GM18505 (cell line): ENCODE results near the gene MICAL2.

Experiments
- ATAC-seq: cut with Tn5 transposase; IDR thresholded peaks from one replicate; pipeline ENCODE4 v1.9.1; 2021; ENCODE audit not compliant: unreplicated experiment
- POLR2A ChIP-seq: IDR thresholded peaks from 4 replicates; pipeline ENCODE4 v1.6.1; 2011; ENCODE audit warnings: borderline replicate concordance; ENCODE audit not compliant: insufficient read depth, insufficient read length; ENCODE audit errors: extremely low read depth

MICAL2 gene

DNA sequence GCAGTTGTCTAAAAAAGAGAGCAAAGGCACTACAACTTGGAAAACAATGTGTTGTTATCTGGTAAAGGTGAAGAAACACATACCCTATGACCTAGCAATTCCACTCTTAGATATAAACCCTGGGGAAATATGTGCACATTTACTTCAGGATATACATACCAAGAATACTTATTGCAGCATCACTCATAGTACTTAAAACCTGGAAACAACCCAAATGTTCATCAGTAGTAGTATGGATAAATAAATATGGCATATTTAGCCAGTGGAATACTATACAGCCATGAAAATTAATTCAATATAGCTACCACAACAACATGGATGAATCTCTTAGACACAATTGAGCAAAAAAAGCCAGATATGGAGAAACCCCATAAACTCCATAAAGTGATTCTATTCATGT lies 26.1 kb upstream of the MICAL2 start:
- ATAC-seq, result no peak
- no peak for TF ChIP-seq POLR2A

DNA sequence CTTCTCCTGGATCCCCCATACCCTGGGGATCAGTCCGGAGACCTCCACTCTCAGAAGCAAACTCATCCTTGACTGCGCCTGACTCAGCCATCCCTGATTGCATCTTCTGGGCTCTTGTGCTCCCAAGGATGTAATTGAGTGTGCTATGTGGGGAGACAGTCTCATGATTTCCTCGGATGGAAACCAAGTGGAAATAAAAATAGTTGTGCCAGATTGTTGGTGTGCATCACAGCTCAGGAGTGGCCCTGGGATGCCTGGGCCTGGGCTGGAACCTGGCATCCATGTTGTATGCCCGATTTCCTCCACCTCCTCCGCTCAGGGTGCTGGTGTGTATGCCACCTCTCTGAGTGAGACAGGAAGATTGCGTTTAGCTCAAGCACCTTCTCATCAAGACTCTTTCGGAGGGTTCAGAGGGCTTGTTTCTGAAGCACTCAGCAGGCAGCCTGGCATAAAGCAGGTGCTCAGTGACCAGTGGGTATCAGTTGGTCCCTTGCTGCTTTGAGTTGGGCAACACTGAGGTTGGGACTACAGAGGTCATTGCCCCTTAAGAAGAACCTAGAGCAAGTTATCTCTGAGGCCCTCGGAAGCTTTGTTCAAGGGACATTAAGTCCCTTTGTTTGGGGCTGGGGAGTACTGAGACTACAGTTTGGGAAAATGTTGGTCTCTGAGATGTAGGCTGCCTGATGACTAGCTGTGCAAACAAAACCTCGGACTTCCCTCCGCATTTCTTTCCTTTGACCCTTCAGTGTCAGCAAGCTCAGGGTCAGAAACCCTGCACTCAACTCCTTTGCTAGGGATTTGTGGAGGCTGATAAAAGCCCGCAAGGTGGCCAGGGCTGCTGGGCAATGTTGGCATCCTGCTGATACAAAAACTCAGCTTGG lies 24.8 kb upstream of the MICAL2 start:
- no peak for ATAC-seq
- TF ChIP-seq POLR2A, result no peak

DNA sequence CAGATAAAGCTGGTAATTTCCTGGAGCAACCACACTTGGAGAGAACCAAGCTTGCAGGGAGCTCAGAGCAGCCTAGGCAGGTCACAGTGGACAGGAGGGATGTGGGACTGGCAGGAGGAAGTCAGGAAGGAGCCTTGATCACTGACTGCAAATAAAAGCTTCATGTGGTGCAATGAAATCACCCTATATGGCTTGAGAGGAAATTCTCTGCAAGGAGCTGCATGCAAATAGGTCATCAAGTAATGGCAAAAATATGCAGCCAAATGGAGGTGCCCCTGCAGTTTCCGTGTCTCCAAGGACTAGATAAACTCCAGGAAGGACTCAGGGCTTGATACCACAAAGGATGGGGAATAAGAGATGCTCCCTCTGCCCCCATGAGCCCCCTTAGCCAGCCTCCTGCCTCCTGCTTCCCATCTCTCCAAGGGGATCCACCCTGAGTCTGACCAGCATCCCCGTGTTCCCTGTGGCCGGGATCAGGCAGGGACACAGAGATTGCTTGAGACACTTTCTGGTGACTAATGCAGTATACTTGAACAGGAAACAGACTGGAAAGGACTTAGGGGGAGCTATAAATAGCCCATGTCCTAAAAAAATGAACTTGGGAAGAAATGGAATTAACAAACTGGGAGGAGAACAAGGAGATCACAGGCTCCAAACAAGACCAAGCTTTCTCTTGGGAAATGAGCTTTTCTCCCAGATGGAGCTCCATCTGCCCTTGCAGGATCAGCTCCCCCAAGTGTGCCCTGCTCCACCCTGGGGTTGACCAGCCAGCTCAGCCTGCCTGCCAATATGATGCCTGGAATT lies 23.9 kb upstream of the MICAL2 start:
- ATAC-seq, result no peak
- no peak for TF ChIP-seq POLR2A

DNA sequence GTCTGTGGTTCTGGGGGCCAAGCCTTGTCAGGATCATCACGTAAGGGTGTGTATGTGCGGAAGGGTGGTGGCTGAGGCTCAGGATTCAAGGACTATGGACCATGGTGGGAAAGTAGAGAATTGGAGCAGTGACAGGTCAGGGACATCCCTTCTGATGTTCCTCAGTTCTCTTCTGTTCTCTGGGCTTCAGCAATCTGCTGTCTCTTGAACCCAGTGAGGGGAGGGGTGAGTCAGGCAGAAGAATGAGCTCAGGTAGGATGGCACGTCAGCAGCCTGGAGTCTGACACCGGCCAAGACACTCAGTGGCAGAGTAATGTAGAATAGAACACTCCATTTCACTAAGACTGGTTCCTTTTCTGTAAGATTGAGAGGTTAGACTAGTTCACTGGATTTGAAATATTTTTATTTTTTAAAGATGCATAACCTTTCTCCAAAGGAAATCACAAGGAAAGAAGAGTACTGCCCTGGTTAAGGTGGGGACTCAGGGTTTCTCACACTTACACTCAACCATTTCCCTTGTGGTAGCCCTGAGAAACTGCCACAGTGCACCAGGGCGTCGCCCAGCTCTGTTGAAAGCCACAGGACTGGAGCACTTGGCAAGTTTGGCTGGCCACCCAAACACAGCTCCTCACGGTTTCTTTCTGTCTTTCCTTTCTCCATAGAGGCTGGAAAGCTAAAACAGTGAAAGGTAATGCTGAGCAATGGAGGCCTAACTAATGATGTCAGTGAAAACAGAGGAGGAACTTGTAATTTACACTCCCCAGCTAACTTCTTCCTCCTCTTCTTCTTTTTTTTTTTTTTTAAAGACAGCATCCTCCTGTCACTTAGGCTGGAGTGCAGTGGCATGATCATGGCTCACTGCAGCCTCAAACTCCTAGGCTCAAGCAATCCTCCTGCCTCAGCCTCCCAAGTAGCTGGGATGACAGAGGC lies 23.1 kb upstream of the MICAL2 start:
- peak; percentile 58 for ATAC-seq
- no peak for TF ChIP-seq POLR2A

DNA sequence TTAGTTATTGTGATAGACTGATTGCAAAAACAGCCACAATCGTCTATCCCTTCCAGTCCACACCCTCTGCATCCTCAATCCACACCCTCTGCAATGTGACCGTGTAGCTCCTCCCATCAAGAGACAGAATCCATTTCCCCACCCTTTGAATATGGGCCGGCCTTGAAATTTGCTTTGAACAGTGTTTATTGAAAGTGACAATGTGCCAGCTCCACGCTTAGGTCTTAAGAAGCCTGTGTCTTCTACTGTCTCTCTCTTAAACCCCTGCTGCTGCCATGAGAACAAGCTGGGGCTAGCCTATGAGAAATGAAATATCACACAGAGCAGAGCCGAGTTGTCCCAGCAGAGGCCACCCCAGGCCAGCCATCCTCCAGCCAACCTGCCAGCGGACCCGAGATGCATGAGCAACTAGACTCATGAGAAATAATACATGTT lies 22.3 kb upstream of the MICAL2 start:
- no peak for TF ChIP-seq POLR2A
- ATAC-seq, result no peak

DNA sequence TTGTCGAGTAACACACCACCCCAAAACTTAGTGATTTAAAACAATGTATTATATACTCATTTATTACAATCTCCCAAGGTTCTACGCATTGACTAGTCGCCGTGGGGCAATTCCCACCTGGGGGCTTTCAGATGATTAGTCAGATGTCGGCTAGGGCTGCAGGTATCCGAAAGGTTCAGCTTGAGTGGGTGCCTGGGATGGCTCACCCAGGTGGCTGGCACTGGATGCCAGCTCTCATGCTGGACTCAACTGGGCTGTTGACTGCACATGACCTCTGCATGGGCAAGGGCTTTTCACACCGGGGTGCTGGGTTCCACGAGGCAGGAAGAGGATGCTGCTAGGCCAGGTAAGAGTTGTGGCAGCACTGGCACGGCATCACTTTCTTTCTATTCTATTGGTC lies 21.9 kb upstream of the MICAL2 start:
- TF ChIP-seq POLR2A, result no peak
- no peak for ATAC-seq

DNA sequence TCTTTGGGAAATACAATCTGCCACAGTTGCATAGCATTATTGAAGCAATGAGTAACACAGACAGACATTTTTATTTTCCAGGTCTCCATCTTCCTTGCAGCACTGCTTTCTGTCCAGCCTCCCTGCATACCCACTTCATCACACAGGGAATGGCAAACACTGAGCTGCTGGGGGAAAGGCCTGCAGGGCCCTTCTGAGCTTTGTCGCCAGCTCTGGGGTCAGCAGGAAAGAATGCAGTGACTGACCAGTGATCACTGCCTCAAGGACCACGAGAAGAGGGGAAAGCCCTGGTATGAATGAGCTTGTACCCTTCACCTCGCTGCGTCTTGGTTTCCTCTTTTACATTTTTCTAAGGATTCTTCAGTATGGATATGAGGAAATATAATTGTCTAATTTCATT lies 21.3 kb upstream of the MICAL2 start:
- no peak for ATAC-seq
- TF ChIP-seq POLR2A, result no peak

DNA sequence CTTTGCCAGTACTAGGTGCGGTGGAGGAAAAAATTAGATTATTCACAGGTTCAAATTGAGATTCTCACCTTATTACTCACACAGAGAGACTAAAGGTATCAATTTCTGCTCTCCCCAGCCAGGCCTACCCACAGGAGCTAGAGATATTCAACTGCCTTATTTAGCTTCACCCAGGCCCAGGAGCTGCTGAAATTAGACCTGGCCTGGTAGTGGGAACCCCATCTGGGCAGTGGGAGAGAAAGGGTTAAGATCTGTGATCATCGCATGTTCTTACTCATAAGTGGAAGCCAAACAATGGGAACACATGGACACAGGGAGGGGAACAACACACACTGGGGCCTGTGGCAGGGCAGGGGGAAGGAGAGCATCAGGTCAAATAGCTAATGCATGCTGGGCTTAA lies 20.9 kb upstream of the MICAL2 start:
- TF ChIP-seq POLR2A, result no peak
- no peak for ATAC-seq

DNA sequence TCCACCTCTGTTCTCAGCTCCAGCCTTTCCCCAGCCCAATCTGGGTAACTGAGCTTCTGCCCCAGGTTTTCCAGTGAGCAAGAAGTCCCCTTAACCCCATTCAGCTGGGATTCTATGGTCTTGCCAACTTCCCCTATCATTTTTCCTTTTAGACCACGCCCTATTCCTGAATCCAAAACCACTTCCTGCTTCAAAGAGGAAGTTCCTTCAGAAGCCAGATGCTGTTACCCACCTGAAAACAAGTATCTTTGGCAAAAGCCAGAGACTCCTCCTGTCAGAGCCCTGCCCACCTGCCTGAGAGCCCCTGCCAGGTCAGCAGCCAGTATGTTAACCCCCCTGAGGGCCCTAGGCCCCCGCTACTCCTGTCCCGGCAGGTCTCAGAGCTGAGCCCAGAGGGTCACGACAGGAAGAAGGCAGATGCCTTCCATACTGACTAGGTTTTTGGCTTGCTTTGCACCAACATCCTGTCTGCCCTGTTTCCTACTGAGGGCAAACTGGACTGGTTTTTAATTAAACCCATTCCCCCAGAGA lies 20.3 kb upstream of the MICAL2 start:
- ATAC-seq, result no peak
- no peak for TF ChIP-seq POLR2A

DNA sequence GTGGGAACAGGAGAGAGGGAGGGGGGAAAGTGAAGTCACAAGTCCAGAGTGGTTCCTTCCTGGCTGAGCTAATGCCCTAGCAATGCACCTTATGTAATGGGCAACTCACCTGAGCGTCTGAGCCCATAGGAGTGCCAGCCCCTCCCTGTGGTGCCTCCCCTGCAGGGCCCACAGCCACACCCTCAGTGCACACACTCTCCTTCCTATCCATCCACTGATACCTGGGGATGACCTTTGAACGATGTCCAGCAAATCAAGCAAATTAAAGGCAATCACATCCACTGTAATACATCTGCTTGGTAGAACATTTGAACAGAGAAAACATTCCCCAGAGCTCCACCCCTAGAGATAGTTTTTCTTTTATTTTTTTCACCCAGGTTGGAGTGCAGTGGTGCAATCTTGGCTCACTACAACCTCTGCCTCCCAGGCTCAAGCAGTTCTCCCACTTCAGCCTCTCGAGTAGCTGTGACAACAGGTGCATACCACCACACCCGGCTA lies 19.6 kb upstream of the MICAL2 start:
- ATAC-seq, result no peak
- no peak for TF ChIP-seq POLR2A

DNA sequence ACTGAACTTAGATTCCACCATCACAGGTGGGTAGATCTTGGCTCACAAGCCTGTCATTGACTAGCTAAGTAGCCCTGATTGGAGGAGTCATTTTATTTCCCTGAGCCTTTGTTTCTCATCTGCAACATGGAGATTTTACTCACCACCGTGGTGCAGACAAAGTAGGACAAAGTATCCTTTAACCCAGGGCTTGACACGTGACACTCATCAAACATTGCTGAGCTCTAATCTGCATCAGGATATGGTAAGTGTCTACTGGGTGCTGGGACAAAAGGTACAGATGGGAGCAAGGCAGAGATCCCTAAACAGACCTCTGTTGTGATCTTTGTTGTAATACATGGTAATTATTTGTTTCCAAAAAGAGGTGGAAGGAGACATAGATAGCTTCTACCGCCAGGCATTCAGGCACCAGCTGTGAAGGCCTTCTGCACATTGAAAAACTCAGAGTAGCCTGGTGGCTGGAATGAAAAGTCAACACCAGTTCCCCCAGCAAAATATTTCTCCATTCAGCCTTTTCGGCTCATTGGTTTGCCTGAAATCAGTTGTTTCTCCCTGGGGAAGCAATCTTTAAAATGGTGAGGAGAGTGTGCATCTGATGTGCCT lies 18.3 kb upstream of the MICAL2 start:
- TF ChIP-seq POLR2A, result no peak
- ATAC-seq, result no peak

DNA sequence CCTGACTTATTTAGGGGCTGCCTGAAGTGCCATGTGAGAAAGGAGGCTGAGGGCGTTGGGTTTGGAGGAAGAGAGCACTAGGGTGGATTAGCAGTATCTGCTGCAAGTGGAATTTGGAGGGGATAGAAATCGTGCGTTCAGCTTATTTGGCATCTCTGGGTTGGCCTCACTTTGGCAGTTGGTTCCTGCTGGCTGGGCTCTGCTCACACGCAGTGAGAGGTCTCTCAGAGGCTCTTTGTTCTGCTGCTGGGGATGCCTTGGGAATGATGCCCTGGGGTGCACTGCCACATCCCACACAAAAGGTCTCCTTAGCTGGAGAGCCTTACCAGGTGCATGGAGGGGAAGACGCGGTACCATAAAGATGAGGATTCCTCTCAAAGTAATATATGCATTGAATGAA lies 17.7 kb upstream of the MICAL2 start:
- no peak for TF ChIP-seq POLR2A
- no peak for ATAC-seq
